K562 (cell line): ENCODE data around the gene ST6GALNAC5. TPM values are rescaled to one million over a fixed set of nuclear protein-coding genes. Genes with fewer than 3 reads are reported as not detected.

ENCODE experiments used
- ATAC-seq: fragments of 200-7000 bp; cut with Tn5 transposase; 3 replicates; pipeline ENCODE4 v1.9.1; 2020; ENCODE audit warnings: moderate library complexity
- BruUV-seq: library from RNA; stranded (reverse); fragments of 400-500 nt; replicated peaks from 2 replicates; lab custom pipeline; 2021; lab: Mats Ljungman, UMichigan
- CTCF ChIA-PET: fragments of 300-600 bp; formaldehyde crosslinking; extraction: SDS; loops from one replicate; lab custom pipeline; 2021; ENCODE audit warnings: low intra/inter-chr PET ratio; lab: Yijun Ruan, JAX
- POLR2A ChIA-PET: fragments of 300-600, 350-650 bp; sonication (Branson Sonifier 250); formaldehyde crosslinking; extraction: SDS; loops from one replicate; lab custom pipeline; 2021; ENCODE audit warnings: antibody characterized with exemption, inconsistent platforms; lab: Yijun Ruan, JAX
- DNase-seq, 4 experiments: peaks; one replicate each; pipeline versions ENCODE4 v3.0.0 to v3.0.0-alpha.2; 2011 to 2018; ENCODE audit warnings: low spot score in 3 of 4, mixed read lengths in 3 of 4; ENCODE audit errors: extremely low read depth in 1 of 4
- FAIRE-seq: peaks from 2 replicates; lab custom pipeline; 2011; peaks lifted over from hg19 to GRCh38; lab: Jason Lieb, UNC
- H2AFZ ChIP-seq: 2 replicates; pipeline ENCODE4 v1.6.0; 2011; ENCODE audit warnings: low read depth, low read length, control low read depth, inconsistent platforms
- H3K27ac ChIP-seq: fragments of 200-600 bp; 3 replicates; pipeline ENCODE4 v1.8.0; 2011; ENCODE audit warnings: low read depth, mild to moderate bottlenecking, control low read depth, inconsistent platforms, low read length, moderate library complexity, mixed read lengths; ENCODE audit errors: extremely low read depth
- H3K27me3 ChIP-seq, 2 experiments: fragments of 300-600 bp in 1 of 2; 2 replicates in 1 of 2; 3 replicates in 1 of 2; pipeline versions ENCODE4 v1.6.0 to v1.8.0; 2011; ENCODE audit warnings: inconsistent platforms in 2 of 2, low read length in 2 of 2, mild to moderate bottlenecking in 1 of 2, mixed read lengths in 1 of 2, moderate library complexity in 1 of 2; ENCODE audit not compliant: control insufficient read depth in 2 of 2, insufficient read depth in 2 of 2
- H3K36me3 ChIP-seq: fragments of 300-600 bp; 3 replicates; pipeline ENCODE4 v1.8.0; 2011; ENCODE audit warnings: mild to moderate bottlenecking, low read length, inconsistent platforms; ENCODE audit not compliant: control insufficient read depth, insufficient read depth
- H3K4me1 ChIP-seq, 2 experiments: fragments of 200-600 bp in 1 of 2; replicated peaks in 1 of 2; 2 replicates in 1 of 2; 3 replicates in 1 of 2; pipeline versions ENCODE4 v1.5.1 to v1.8.0; 2011; ENCODE audit warnings: inconsistent platforms in 2 of 2, low read length in 2 of 2, mild to moderate bottlenecking in 1 of 2, mixed read lengths in 1 of 2, moderate library complexity in 1 of 2; ENCODE audit not compliant: control insufficient read depth in 2 of 2, insufficient read depth in 2 of 2
- H3K4me2 ChIP-seq: 2 replicates; pipeline ENCODE4 v1.6.1; 2011; ENCODE audit warnings: low read length, control low read depth, inconsistent platforms, mixed read lengths; ENCODE audit not compliant: insufficient read depth
- H3K4me3 ChIP-seq: fragments of 200-600 bp; sonication (generic), shearing (Covaris generic); 2 replicates; pipeline ENCODE4 v1.5.1; 2016; ENCODE audit warnings: control low read depth, inconsistent platforms
- H3K79me2 ChIP-seq: fragments of 200-600 bp; 3 replicates; pipeline ENCODE4 v1.8.0; 2011; ENCODE audit warnings: low read length, inconsistent platforms; ENCODE audit not compliant: control insufficient read depth, insufficient read depth
- H3K9ac ChIP-seq, 2 experiments: 2 replicates each; pipeline versions ENCODE4 v1.6.0 to v1.6.1; 2011; ENCODE audit warnings: low read depth in 2 of 2, low read length in 2 of 2, control low read depth in 1 of 2, inconsistent platforms in 1 of 2, mild to moderate bottlenecking in 1 of 2, mixed read lengths in 1 of 2; ENCODE audit not compliant: insufficient read depth in 1 of 2
- H3K9me1 ChIP-seq: one replicate; pipeline ENCODE4 v1.6.0; 2011; ENCODE audit warnings: inconsistent platforms, mild to moderate bottlenecking, low read length, moderate library complexity; ENCODE audit not compliant: control insufficient read depth, insufficient read depth
- H3K9me3 ChIP-seq: replicated peaks from 2 replicates; pipeline ENCODE4 v1.5.1; 2011; ENCODE audit warnings: low read depth, low read length, inconsistent platforms; ENCODE audit not compliant: control insufficient read depth, insufficient read depth
- H4K20me1 ChIP-seq: replicated peaks from 2 replicates; pipeline ENCODE4 v1.6.1; 2011; ENCODE audit warnings: low read length, inconsistent platforms, mixed read lengths; ENCODE audit not compliant: control insufficient read depth, insufficient read depth
- ATF2 ChIP-seq: sonication (generic); formaldehyde crosslinking; IDR thresholded peaks from 2 replicates; pipeline ENCODE4 v1.8.1; 2022; ENCODE audit warnings: missing genetic modification reagents
- BCL6 ChIP-seq: fragments of 250-450 bp; sonication (Bioruptor Pico); IDR thresholded peaks from 2 replicates; pipeline ENCODE4 v1.4.0; 2020
- CEBPG ChIP-seq, 3 experiments: fragments of 200-800 bp in 1 of 3; sonication (Bioruptor generic) in 1 of 3; sonication (generic) in 1 of 3; formaldehyde crosslinking in 1 of 3; IDR thresholded peaks in 2 of 3; conservative IDR thresholded peaks in 1 of 3; 2 replicates each; pipeline versions ENCODE4 v1.6.1 to v1.8.0; 2016 to 2022; ENCODE audit warnings: missing compliant biosample characterization in 2 of 3, missing genetic modification characterization in 2 of 3, mild to moderate bottlenecking in 1 of 3, missing genetic modification reagents in 1 of 3
- DMBX1 ChIP-seq: fragments of 250-450 bp; sonication (Bioruptor Pico); IDR thresholded peaks from 2 replicates; pipeline ENCODE4 v1.8.0; 2022; ENCODE audit warnings: inconsistent platforms, mild to moderate bottlenecking, moderate library complexity, borderline replicate concordance
- E2F4 ChIP-seq: sonication (generic); formaldehyde crosslinking; IDR thresholded peaks from 2 replicates; pipeline ENCODE4 v1.8.0; 2022; ENCODE audit warnings: mild to moderate bottlenecking, low read depth, missing genetic modification reagents
- E2F6 ChIP-seq, 2 experiments: IDR thresholded peaks; 2 replicates each; pipeline ENCODE4 v1.6.1; 2011; ENCODE audit warnings: borderline replicate concordance in 1 of 2, control low read depth in 1 of 2, low read depth in 1 of 2, low read length in 1 of 2, mild to moderate bottlenecking in 1 of 2, mixed read lengths in 1 of 2, moderate library complexity in 1 of 2; ENCODE audit not compliant: insufficient read depth in 1 of 2, insufficient read length in 1 of 2, poor library complexity in 1 of 2, severe bottlenecking in 1 of 2; ENCODE audit errors: extremely low read depth in 1 of 2
- NELFE ChIP-seq: IDR thresholded peaks from 2 replicates; pipeline ENCODE4 v1.6.1; 2011; ENCODE audit warnings: mild to moderate bottlenecking; ENCODE audit not compliant: insufficient read depth, insufficient read length
- RBM17 ChIP-seq: fragments of 200-400 bp; formaldehyde crosslinking; IDR thresholded peaks from 2 replicates; pipeline ENCODE4 v1.6.1; 2017; ENCODE audit warnings: low read depth, mild to moderate bottlenecking, low read length, borderline replicate concordance
- SP2 ChIP-seq: IDR thresholded peaks from 2 replicates; pipeline ENCODE4 v1.6.1; 2011; ENCODE audit warnings: mild to moderate bottlenecking, low read depth, low read length, moderate library complexity; ENCODE audit not compliant: poor library complexity, severe bottlenecking; ENCODE audit errors: extremely low read depth
- ZBTB1 ChIP-seq: sonication (generic); formaldehyde crosslinking; IDR thresholded peaks from 2 replicates; pipeline ENCODE4 v1.8.1; 2023; ENCODE audit warnings: missing genetic modification reagents, low read depth, mild to moderate bottlenecking, borderline replicate concordance
- ZNF512 ChIP-seq: IDR thresholded peaks from 2 replicates; pipeline ENCODE4 v1.6.1; 2016; ENCODE audit warnings: missing genetic modification characterization, missing compliant biosample characterization
- WGBS: fragments of 100-300 bp; shearing (Covaris generic); methylation state at CpG from one replicate; pipeline ENCODE4 v1.1.6; 2016; ENCODE audit warnings: low coverage, mixed read lengths; ENCODE audit not compliant: insufficient coverage; ENCODE audit errors: missing lambda C conversion rate; 5-methylcytosine and 5-hydroxymethylcytosine counted together
- in situ Hi-C: fragments of 300-500 bp; cut with MboI; formaldehyde crosslinking; loops from 4 replicates; pipeline ENCODE4 v1.15.0; 2018; ENCODE audit warnings: inconsistent platforms, mixed read lengths
- intact Hi-C: fragments of 100-400 bp; cut with micrococcal nuclease; formaldehyde crosslinking; loops from 2 replicates; pipeline ENCODE4 v1.14.2; 2022
- polyA plus RNA-seq, 8 experiments: library from polyadenylated mRNA; depleted of rRNA in 4 of 8; stranded (reverse) in 5 of 8; unstranded in 3 of 8; fragments of >200 nt; fragmentation: Nextera tagmentation in 2 of 8; fragmentation: Illumina TruSeq in 1 of 8; extraction: Ambion mirVana in 2 of 8; extraction: Trizol in 1 of 8; gene quantifications; 2 replicates each; pipeline versions ENCODE4 v1.2.1 to v1.2.3, GENCODE V29; 2011 to 2014; ENCODE audit warnings: inconsistent platforms in 1 of 8, missing spikeins in 1 of 8
- total RNA-seq, 7 experiments: library from RNA; depleted of rRNA in 6 of 7; stranded (reverse); fragments of >200 nt in 6 of 7; fragmentation: Illumina TruSeq in 2 of 7; extraction: Trizol in 2 of 7; gene quantifications; 2 replicates each; pipeline versions ENCODE4 v1.2.1 to v1.2.3, GENCODE V29; 2011 to 2021; ENCODE audit warnings: low replicate concordance in 1 of 7

The ST6GALNAC5 gene
- total and polyA plus RNA-seq, 9 of the 15 experiments (the other 6 are each of a cell fraction or from before 2014, with no cell fraction given), result 0.04 to 0.14 TPM; not detected in 7

- TF ChIP-seq NELFE (no peak), BCL6 (CRISPR knock-in tag) (no peak), SP2 (no peak), E2F4 (no peak), ATF2 (CRISPR knock-in tag) (no peak)
Observed at GRCh38 chr1:77039111-77039510, 171.8 kb downstream of the ST6GALNAC5 start (continued).

GRCh38 chr1:77039739-77040138 lies 172.5 kb downstream of the ST6GALNAC5 start:
- POLR2A ChIA-PET, result interaction anchor here (0.6 kb wide), 1 partner anchor 14 kb away, joined by 3 read pairs; no protein-coding TSS in a partner anchor
- H3K27me3 ChIP-seq, result peaks cover 0 to 12% of the 10 kb centered on the region in 2 experiments; a peak in 2 of 5 replicates
- DNase-seq (no peak), FAIRE-seq (no peak), ATAC-seq (no peak)
- H3K9ac ChIP-seq, result no peak overlapping the region
- in situ Hi-C loops, result no loop called here
- intact Hi-C loops, result no loop called here
- no peak overlapping the region for H3K27ac ChIP-seq
- H3K79me2 ChIP-seq, result no peaks in the 10 kb centered on the region
- H3K9me3 ChIP-seq, result no peaks in the 10 kb centered on the region
- H2AFZ ChIP-seq, result no peak overlapping the region
- H4K20me1 ChIP-seq, result no peaks in the 10 kb centered on the region
- no peaks in the 10 kb centered on the region for H3K9me1 ChIP-seq
- 0 out of 5 replicates have a peak, but pooled peaks cover 0 to 3% of the 10 kb centered on the region in 2 experiments for H3K4me1 ChIP-seq
- H3K4me3 ChIP-seq, result no peak overlapping the region
- CTCF ChIA-PET, result no interaction called here
- BruUV-seq, result no TSS peak
- H3K4me2 ChIP-seq, result no peak overlapping the region
- WGBS, result 4% methylated on average over 8 of the region's 8 CpGs
- H3K36me3 ChIP-seq, result no peaks in the 10 kb centered on the region
- no peak for TF ChIP-seq E2F6 (IDR thresholded peaks at IDR 0.05; ENCODE audit: borderline replicate concordance in 1 of 2, extremely low read depth in 1 of 2, insufficient read depth in 1 of 2, insufficient read length in 1 of 2, low read depth in 1 of 2, low read length in 1 of 2, poor library complexity in 1 of 2, severe bottlenecking in 1 of 2)
- no peak for TF ChIP-seq DMBX1
- TF ChIP-seq ZNF512 (tag), result no peak
- no peak for TF ChIP-seq ZBTB1 (CRISPR knock-in tag)
- TF ChIP-seq RBM17, result no peak
- no peak for TF ChIP-seq CEBPG (CRISPR knock-in tag; IDR thresholded peaks at IDR 0.05)
- peak in 1 of 2 experiments; percentile 57; a peak in 2 of 4 replicates for TF ChIP-seq CEBPG (tag; conservative IDR thresholded peaks at IDR 0.05 in 1 of 2, IDR thresholded peaks at IDR 0.05 in 1 of 2)
